Measurements from ENCODE around the gene ACOT13.
"Not testable (repeated sequence)": the region's sequence is repeated elsewhere in the genome, so short reads cannot be mapped to it uniquely, and the experiment has no call there.

DNA sequence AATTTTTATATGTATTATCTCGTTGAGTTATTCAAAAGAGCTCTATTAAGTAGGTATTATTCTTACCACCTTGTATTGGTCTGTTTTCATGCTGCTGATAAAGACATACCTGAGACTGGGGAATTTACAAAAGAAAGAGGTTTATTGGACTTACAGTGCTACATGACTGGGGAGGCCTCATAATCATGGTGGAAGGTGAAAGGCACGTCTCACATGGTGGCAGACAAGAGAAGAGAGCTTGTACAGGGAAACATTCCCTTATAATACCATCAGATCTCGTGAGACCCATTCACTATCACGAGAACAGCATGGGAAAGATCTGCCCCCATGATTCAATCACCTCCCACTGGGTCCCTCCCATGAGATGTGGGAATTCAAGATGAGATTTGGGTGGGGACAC is 87.5 kb downstream of the ACOT13 start:
- TF ChIP-seq CTCF (IDR thresholded peaks at IDR 0.05); POLR2A (IDR thresholded peaks at IDR 0.05; ENCODE audit: low read depth); POLR2AphosphoS5 (IDR thresholded peaks at IDR 0.05); EP300 (IDR thresholded peaks at IDR 0.05): not testable (repeated sequence)

Data from esophagus muscularis mucosa (tissue), 4 donors.